AG08396 (cell line): ENCODE data around the gene MCFD2.
"Not testable (repeated sequence)": the region's sequence is repeated elsewhere in the genome, so short reads cannot be mapped to it uniquely, and the experiment has no call there.

Experiments
- DNase-seq: peaks from one replicate; pipeline ENCODE4 v3.0.0; 2012; ENCODE audit warnings: low spot score, mixed read lengths

MCFD2 gene

DNA sequence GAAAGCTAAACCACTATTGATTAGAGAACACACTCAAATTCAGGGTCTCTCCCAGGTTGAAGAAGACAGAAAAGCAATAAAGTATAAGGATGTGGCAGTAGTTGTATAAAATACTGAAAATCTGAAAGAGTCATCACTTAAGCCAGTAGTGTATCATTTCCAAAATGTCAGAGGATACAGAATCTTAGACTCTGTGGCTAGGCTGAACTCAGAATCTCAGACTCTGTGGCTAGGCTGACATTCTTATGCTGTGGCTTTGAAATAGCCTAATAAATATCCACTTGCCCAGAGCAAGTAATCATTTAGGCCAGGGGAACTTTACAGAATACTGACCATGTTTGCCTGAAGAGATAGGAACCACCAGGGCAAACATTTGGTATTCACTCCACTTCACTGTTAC lies 13.1 kb downstream of the MCFD2 start:
- DNase-seq, result no peak

- no peak for DNase-seq
Measured at GRCh38 chr2:46901611-46902010, 14.0 kb downstream of the MCFD2 start.

GRCh38 chr2:46900381-46900780 lies 15.2 kb downstream of the MCFD2 start:
- DNase-seq, result no peak

- no peak for DNase-seq
Measured at GRCh38 chr2:46899053-46899452, 16.6 kb downstream of the MCFD2 start.

- no peak for DNase-seq
Measured at GRCh38 chr2:46898024-46898423, 17.6 kb downstream of the MCFD2 start.

DNA sequence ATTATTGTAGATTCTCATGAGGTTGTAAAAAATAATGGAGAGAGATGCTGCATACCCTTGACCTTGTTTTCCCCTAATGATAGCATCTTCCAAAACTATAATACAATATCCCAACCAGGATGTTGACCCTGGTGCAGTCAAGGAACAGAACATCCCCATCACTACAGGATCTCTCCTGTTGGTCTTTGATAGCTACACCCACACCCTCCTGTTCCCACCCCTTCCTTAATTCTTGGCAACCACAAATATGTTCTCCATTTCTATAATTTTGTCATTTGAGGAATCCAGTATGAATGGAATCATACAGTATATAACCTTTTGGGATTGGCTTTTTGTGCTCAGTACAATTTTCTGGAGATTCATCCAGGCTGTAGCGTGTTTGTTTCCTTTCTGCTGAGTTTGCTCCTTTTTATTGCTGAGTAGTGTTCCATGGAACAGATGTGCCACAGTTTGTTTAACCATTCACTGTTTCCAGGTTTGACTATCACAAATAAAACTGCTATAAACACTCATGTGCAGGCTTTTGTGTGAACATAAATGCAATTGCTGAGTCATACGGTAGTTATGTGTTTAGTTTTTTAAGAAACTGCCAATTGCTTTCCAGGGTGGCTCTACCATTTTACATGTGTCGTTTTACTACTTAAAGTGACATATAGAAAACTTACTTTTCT lies 22.2 kb downstream of the MCFD2 start:
- DNase-seq, result no peak

DNA sequence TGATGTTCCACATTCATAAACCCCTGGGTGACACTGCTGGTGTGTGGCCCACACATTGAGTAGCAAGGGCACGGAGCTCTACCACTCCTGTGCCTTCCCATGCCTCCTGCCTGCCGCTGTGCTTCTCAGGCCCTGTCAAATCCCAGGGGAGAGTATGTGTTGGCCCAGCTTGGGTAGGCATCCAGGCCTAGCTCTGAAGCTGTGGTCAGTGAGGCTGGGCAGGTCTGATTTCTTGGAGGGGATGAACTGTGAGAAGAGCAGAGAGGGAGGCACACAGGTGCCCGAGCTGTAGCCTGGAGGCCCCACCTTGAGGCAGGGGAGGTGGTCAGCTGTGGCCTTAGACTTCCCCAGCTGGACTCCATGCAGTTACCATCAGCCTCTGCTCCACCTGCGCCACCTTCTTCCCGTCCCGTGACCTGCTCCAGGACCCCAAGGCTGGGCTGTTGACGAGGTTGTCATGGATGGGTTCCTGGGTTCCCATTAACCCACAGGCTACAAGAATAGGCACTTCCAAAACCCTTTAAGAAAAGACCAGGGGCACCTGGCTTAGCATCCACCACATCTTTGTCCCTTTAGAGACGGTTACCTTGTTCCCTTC lies 23.6 kb downstream of the MCFD2 start:
- no peak for DNase-seq

DNA sequence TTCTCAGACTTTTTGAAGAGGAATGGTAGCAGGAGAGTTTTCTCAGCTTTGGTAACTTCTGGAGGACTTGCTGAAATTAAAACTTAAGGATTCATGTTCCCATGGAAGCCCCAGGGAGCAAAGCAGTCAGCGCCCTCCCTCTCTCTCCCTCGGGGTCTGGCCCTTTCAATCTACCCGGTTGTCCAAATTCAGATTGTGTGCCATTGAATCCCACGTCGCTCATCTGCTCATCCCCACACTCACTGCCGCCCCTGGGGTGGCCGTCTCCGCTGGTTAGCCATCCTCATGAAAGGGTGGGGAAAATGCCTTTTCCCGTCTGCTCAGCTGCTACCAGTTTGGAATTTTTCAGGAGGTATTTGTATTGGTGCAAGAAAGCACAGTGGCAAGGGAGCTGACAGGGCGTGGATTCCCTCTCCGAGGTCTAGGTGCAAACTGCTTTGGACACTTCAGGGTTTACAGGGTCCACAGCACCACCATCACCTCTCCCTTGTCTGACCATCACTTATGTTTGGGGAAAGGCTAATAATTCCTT lies 27.1 kb downstream of the MCFD2 start:
- no peak for DNase-seq

- no peak for DNase-seq
Measured at GRCh38 chr2:46887028-46887885, 28.3 kb downstream of the MCFD2 start.

DNA sequence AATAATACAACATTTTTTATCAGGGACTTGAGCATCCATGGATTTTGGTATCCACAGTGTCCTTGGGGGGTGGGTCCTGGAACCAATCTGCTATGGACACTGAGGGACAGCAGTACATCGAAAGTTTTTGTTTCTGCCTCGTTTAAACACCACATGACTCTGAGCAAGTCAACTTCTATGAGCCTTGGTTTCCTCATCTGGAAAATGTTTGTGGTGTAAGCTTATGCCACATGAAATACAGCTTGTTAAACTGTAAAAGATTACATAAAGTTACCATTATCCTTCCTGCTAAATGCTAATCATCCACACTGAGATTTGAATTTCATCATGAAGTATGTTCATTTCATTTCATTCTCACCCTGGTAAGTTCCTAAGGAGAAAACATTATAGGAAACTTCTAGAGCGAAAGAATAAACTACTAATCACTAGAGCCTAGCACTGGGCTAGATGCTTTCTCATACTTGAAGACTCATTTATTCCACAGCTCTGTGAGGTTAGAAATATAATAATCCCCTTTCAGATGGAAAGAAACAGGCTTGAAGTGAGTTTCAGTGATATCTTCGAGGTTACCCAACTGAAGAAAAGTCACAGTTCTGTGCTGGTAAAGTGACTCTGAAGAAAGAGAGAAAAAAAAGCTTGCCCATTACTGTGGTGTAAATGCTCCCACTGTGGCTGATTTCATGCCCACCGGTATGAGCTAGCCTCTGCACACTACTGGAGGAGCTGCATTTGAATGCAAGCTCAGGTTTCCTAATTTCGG lies 29.2 kb downstream of the MCFD2 start:
- DNase-seq, result no peak

GRCh38 chr2:46885376-46885775 lies 30.2 kb downstream of the MCFD2 start:
- no peak for DNase-seq

- no peak for DNase-seq
Measured at GRCh38 chr2:46879511-46879910, 36.1 kb downstream of the MCFD2 start.

DNA sequence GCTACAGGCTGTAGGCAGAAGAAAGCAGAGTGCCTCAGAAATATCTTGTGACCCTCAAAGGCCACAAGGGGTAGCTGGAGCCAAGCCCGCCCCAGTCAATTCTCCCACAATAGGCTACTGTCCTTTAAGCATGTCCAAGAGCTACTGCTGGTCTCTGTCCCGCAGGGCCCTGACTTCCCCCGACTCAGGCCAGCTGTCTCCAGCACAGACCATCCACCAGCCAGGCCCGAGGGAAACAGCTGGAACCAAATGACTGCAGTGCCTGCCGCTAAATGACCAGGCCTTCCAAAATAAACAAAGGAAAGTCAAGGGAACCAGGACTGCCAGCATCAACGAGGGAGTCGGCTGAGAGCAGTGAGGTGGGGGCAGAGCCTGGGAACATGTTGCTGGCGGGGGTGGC lies 36.7 kb downstream of the MCFD2 start:
- peak; percentile 39 for DNase-seq

DNA sequence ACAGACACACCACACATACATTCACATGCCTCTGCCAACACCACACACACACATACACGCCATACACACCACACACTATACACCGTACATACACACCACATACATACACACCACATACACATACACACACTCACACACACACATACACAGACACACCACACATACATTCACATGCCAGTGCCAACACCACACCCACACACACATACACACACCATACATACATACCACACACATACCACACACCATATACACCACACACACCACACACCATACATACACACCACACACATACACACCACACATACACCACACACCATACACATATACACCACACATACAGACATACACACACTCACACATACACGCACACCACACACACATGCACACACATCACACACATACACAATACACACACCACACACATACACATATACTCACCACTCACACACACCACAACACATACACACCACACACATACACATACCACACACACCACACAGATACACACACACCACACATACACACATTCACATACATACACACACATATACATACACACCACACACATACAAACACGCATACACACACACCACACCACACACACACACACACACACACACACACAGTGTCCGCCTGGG lies 37.2 kb downstream of the MCFD2 start:
- no peak for DNase-seq

GRCh38 chr2:46877619-46878113 lies 37.9 kb downstream of the MCFD2 start:
- DNase-seq, result no peak

DNA sequence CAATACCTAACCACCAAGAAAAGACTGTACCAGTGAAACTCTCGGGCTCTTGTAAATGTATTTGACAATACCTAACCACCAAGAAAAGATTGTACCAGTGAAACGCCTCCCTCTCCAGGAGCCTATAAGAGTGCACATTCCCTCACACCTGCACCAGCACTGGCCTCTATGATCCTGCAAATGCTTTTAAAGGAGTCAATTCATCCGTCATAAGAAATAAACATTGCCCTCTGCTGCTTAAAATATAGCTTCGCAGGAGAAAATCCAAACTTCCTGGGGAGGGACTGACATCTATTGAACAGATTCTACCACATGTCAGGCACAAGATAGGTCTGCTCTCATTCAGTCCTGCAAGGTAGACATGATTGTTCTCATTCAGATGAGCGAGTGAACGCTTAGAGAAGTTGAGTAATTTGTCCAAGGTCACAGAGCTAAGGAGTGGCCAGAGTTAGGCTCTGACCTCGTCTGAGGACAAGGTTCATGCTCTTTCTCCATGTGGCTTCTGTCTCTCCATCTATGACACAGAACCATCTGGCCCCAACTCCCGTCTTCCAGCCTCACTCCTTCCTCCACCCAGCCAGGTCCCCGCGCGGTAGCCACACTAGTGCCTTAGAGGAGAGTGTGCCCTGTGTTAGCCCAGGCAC lies 38.7 kb downstream of the MCFD2 start:
- peak; percentile 46 for DNase-seq

DNA sequence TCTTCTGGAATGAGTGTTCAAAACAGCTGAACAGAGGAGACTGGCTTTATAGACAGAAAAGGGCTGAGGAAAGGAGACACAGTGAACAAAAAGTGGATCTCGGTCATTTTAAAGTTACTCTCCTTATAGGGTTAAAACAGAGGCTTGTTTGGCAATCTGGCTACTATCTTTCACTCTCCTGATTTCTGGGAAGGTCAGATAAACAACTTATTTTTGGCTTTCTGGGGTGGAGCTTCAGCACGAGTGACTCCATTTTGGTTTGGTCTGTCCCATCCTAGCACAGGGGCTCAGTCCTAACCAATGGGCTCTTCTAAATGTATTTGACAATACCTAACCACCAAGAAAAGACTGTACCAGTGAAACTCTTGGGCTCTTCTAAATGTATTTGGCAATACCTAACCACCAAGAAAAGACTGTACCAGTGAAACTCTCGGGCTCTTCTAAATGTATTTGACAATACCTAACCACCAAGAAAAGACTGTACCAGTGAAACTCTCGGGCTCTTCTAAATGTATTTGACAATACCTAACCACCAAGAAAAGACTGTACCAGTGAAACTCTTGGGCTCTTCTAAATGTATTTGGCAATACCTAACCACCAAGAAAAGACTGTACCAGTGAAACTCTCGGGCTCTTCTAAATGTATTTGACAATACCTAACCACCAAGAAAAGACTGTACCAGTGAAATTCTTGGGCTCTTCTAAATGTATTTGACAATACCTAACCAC lies 39.5 kb downstream of the MCFD2 start:
- not testable (repeated sequence) for DNase-seq

DNA sequence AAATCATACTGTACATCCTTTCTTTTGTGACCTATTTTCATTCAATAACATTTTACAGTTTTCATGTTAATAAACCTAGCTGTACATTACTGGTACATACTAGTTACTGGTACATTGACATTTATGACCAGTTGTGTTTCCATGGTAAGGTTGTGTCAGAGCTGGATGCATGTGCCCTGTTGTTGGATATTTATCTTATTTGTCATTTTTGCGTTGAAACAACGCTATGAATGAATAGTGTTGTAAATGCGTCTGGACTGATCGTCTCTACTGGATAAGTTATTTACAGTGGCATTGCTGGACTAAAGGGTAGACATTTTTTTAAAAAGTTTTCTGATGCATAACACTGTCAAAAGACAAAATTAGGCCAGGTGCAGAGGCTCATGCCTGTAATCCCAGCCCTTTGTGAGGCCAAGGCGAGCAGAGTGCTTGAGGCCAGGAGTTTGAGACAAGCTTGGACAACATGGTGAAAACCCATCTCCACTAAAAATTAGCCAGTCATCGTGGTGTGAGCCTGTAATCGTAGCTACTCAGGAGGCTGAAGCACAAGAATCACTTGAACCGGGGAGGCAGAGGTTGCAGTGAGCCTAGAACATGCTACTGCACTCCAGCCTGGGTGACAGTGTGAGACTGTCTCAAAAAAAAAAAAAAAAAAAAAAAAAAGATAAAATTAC lies 40.2 kb downstream of the MCFD2 start:
- DNase-seq, result no peak

GRCh38 chr2:46874236-46874929 lies 41.2 kb downstream of the MCFD2 start:
- no peak for DNase-seq
